GM19193 (cell line): ENCODE data around the gene GALNT14.

Source experiments
- POLR2A ChIP-seq: IDR thresholded peaks from 4 replicates; pipeline ENCODE4 v1.6.1; 2011; ENCODE audit not compliant: insufficient read depth, insufficient read length; ENCODE audit errors: extremely low read depth

Gene GALNT14, protein sequence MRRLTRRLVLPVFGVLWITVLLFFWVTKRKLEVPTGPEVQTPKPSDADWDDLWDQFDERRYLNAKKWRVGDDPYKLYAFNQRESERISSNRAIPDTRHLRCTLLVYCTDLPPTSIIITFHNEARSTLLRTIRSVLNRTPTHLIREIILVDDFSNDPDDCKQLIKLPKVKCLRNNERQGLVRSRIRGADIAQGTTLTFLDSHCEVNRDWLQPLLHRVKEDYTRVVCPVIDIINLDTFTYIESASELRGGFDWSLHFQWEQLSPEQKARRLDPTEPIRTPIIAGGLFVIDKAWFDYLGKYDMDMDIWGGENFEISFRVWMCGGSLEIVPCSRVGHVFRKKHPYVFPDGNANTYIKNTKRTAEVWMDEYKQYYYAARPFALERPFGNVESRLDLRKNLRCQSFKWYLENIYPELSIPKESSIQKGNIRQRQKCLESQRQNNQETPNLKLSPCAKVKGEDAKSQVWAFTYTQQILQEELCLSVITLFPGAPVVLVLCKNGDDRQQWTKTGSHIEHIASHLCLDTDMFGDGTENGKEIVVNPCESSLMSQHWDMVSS

DNA sequence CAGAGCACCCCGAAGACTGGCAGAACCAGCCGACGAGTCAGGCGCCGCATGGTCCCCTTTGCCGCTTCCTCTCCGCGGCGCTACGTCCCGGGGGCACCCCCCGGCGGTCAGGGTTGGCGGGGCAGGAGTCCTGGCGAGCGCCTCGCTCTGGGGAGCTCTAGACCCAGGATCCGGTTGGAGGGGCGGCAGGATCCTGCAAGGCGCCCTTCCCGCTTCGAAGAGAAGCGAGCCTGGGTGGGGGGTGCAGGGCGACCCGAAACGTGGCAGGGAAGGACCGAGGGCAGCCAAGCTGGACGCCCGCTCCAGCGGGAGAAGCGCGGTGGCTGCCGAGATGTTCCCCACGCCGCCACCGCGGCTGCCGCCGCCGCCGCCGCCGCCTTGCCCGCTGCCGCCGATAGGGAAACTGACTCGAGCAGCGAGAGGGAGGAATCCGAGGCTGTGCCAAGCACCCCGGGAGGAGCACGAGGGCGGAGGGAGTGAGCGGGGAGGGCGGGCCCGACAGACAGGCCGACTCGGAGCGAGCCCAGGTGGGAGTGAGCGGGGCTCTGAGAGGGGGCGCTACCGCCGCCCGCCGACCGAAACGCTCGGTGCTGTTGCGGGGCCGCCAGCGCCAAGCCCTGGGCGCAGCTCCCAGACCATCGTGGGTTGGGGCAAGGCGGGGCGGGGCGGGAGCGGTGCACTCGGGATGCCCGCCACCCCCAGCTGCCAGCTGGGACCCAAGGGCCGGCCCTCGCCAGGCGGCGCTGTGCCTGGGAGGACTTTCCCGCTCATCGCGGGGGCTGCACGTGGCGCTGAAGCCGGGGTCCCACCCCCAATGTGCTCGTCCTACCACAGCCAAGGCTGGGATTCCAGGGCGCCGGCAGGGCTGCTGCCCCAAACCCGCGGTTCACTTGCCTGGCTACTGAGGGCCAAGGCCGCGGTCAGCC lies at the start of gene GALNT14:
GALNT14 (minus strand) TSS at position 404 of the 926 bp plus-strand sequence; CDS start at position 50, 354 bp downstream.
- no peak for TF ChIP-seq POLR2A

- no peak for TF ChIP-seq POLR2A
Measured at GRCh38 chr2:31187166-31187565, 48.9 kb upstream of the GALNT14 start.

GRCh38 chr2:31176742-31177141 lies 38.5 kb upstream of the GALNT14 start:
- TF ChIP-seq POLR2A, result no peak

DNA sequence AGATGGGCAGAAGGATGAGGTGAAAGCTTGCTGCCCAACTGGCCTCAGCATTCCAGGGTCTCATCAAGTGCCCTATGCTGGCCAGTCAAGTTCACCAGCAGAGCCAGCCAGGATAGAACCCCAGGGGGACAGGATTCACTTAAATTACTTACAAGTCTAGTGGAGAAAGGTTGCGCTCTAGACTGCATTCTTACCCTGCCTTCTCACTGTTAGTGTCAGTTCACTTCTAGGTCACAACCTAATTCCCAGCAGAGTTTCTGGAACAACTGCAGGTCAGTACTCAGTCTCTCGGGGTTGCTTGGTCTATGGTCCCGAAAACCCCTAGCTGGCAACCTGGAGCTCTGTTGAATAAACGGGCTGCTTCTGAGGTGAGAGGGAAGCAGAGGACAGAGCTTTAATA lies 32.9 kb upstream of the GALNT14 start:
- no peak for TF ChIP-seq POLR2A

DNA sequence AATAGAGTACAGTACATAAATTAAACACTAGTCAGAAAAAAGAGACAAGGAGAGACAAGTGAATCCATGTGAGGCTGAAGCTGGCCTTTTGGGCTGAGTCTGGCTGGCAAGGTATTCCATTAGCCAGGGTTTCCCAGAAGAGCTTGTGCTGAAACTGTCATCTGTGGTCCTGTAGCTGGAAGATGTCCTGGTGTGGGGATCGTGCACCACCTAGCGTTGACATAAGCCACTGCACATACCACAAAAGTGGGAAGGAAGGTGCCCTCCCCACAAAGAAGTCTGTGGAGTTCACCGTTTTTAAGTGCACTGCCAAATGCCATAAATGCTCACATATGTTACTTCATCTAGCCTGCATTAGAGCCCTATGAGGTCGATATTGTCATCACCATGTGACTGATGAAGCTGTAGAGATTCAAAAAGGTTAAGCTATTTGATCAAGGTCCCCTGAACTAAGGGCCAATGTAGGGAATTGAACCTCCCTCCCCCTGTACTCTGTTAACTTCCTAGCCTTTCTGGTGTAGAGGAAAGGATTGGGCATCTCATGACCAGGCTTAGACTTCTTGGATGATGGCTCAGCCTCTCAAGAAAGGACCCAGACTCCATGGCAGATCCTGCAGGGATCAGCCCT lies 31.9 kb upstream of the GALNT14 start:
- no peak for TF ChIP-seq POLR2A

GRCh38 chr2:31168291-31168690 lies 30.1 kb upstream of the GALNT14 start:
- no peak for TF ChIP-seq POLR2A

DNA sequence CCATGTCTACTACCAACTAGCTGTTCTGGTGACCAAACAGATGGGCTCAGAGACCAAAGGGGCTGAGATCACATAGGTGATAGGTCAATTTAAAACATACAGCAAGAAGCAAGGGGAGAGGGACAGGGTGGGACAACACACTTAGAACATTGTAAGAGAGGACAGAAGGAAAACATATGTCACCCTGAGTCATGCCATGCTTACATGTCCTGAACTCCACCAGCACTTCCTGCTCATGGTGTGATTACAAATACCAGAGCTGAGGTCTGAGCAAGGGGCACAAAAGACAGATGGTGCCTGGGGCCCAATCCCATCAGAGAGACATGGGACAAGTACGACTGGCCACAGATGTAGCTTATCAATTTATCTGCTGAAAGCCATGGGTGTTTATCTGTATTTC lies 28.7 kb upstream of the GALNT14 start:
- no peak for TF ChIP-seq POLR2A

- TF ChIP-seq POLR2A, result no peak
Measured at GRCh38 chr2:31163011-31163539, 24.8 kb upstream of the GALNT14 start.

DNA sequence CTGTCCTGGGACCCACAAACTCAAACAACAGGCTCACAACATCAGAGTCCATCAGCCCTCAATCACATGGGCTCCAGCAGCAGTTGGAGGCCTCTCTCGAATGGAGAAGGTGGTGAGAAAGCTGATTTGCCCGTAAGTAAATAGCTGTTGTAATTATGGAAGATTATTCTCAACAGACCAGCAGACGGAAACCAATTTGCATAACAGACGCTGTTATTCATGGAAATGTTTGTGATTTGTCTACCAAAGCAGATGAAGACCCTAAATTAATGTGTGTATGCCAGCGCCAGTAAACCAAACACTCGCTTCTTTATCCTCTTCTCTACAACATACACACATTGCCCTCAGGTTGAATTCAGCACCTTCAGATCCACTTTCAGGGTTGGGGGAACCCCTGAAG lies 23.4 kb upstream of the GALNT14 start:
- TF ChIP-seq POLR2A, result no peak

- TF ChIP-seq POLR2A, result no peak
Measured at GRCh38 chr2:31151501-31151900, 13.3 kb upstream of the GALNT14 start.

GRCh38 chr2:31150120-31150670 lies 12.0 kb upstream of the GALNT14 start:
- no peak for TF ChIP-seq POLR2A

GRCh38 chr2:31148514-31148913 lies 10.3 kb upstream of the GALNT14 start:
- TF ChIP-seq POLR2A, result no peak

DNA sequence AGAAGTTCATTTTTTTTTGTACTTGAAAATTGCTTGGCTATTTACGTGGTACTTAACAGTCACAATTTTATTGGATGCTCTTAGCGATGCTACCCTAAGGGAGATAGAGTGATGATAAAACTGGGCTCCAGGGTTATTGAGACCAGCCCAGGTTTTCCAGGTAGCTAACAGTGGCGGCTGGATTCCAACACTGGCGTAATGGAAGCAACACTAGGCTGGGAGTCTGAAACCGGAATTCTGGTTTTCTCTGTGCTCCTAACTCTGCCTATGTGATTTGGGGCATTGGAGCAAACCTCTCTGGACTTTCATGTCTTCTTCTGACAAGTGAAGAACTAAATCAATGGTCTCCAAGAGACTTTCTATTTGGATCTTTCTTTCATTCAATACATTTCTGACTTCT lies 9.4 kb upstream of the GALNT14 start:
- TF ChIP-seq POLR2A, result no peak

DNA sequence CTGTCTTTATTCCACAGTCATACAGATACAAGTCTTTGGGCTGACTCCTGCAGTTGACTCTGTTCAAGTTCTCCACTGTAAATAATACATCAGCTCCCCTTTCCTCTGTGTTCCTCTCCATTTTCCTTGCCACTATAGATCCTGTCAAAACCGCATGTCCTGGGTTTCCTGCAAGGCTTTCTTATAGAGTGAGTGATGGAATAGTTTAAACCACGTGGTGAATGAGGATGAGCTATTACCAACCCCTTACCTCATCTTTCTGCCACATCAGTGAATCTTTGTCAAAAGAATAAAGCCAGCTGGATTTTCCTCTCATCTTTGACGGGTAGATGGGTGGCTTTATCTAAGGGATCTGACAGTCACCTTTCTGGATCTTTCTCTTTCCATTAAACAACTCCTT lies 3.9 kb upstream of the GALNT14 start:
- no peak for TF ChIP-seq POLR2A

DNA sequence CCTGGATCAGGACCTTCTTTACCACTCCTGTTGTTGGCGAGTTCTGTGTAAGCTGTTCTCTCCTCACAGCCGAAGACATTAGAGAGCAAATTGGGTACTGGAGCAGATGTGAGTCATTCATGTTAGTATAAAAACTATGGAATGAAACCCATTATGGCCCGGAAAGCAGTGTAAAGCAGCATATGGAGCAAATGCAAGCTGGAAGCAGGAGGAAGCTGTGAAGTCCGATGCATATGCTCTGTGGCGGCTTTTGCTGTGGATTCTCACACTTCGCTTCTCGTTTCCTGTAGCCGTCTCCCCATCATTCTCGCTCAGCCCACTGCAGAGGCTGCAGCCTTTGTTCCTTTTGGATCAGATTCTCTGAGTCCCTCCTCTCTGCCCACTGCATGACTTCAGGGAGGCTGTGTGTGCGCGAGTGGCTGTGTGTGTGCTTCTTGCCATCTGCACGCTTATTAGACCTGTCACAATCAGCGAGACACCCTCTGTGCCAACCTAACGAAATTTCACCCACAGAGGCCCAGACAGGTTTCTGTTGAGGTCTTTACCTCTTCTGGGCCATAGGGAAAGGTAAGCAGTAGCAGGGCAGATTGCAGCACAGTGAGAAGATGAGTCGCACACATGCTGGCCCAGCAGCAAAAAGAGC lies 3.3 kb upstream of the GALNT14 start:
- no peak for TF ChIP-seq POLR2A

DNA sequence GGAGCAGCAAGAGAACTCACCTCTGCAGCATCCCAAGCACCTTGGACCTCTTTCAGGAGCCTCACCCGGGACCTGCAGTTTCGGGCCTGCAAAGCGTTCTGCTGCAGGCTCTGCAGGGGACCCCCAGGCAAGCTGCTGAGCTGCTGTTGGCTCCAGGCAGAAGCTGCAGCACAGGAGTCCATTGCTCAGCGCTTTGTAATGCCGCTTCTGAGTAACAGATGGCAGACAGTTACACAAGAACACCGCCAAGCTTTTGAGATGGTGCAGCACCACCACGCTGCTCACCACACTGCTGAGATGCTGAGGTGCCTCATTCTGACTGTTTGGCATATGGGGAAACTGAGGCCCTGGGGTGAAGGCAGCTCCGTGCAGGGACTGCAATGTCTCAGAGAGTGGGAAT lies 1.9 kb upstream of the GALNT14 start:
- no peak for TF ChIP-seq POLR2A
